HepG2 (cell line): Measurements from ENCODE around the gene PIP5K1C. TPM values are rescaled to one million over a fixed set of nuclear protein-coding genes. Genes with fewer than 3 reads are reported as not detected.
A peak's percentile ranks its signal among the peaks of the same experiment; 100 is the strongest.

Source experiments
- ATF3 ChIP-seq: sonication (generic); formaldehyde crosslinking; IDR thresholded peaks from 2 replicates; pipeline ENCODE4 v1.4.0; 2020; ENCODE audit warnings: missing genetic modification reagents
- DNMT1 ChIP-seq: sonication (generic); formaldehyde crosslinking; IDR thresholded peaks from 2 replicates; pipeline ENCODE4 v1.5.1; 2020; ENCODE audit warnings: mild to moderate bottlenecking, missing genetic modification reagents
- ELF3 ChIP-seq: IDR thresholded peaks from 2 replicates; pipeline ENCODE4 v1.6.1; 2016; ENCODE audit warnings: missing genetic modification reagents, missing compliant biosample characterization
- ETV6 ChIP-seq: sonication (generic); formaldehyde crosslinking; conservative IDR thresholded peaks from 2 replicates; pipeline ENCODE4 v1.4.0; 2020; ENCODE audit warnings: missing genetic modification reagents
- FOXK1 ChIP-seq: sonication (generic); formaldehyde crosslinking; IDR thresholded peaks from 2 replicates; pipeline ENCODE4 v1.4.0; 2020; ENCODE audit warnings: low read depth, missing genetic modification reagents, borderline replicate concordance
- HDAC1 ChIP-seq: sonication (generic); formaldehyde crosslinking; IDR thresholded peaks from 2 replicates; pipeline ENCODE4 v1.5.1; 2020; ENCODE audit warnings: mild to moderate bottlenecking, missing genetic modification reagents
- JARID2 ChIP-seq: sonication (generic); formaldehyde crosslinking; IDR thresholded peaks from 2 replicates; pipeline ENCODE4 v1.8.1; 2023; ENCODE audit warnings: missing genetic modification reagents, inconsistent platforms; ENCODE audit not compliant: insufficient replicate concordance
- MAFF ChIP-seq: IDR thresholded peaks from 2 replicates; pipeline ENCODE4 v1.6.1; 2011; ENCODE audit warnings: low read depth, low read length, improper control_type of control experiment
- MIXL1 ChIP-seq: IDR thresholded peaks from 2 replicates; pipeline ENCODE4 v1.6.1; 2016
- MTA1 ChIP-seq: sonication (generic); formaldehyde crosslinking; IDR thresholded peaks from 2 replicates; pipeline ENCODE4 v1.4.0; 2020; ENCODE audit warnings: missing genetic modification reagents, mild to moderate bottlenecking, borderline replicate concordance
- NR2C2 ChIP-seq: sonication (generic); formaldehyde crosslinking; IDR thresholded peaks from 2 replicates; pipeline ENCODE4 v1.4.0; 2020; ENCODE audit warnings: missing genetic modification reagents, mild to moderate bottlenecking, moderate library complexity, borderline replicate concordance
- SCMH1 ChIP-seq: sonication (generic); formaldehyde crosslinking; IDR thresholded peaks from 2 replicates; pipeline ENCODE4 v1.9.0; 2021; ENCODE audit warnings: missing genetic modification reagents, mild to moderate bottlenecking, borderline replicate concordance
- SMAD9 ChIP-seq: sonication (generic); formaldehyde crosslinking; IDR thresholded peaks from 2 replicates; pipeline ENCODE4 v1.5.1; 2020; ENCODE audit warnings: mild to moderate bottlenecking, missing genetic modification reagents
- SNRNP70 ChIP-seq: fragments of 200-400 bp; formaldehyde crosslinking; IDR thresholded peaks from 2 replicates; pipeline ENCODE4 v1.6.1; 2017; ENCODE audit warnings: mild to moderate bottlenecking, low read depth, low read length, moderate library complexity
- TBX2 ChIP-seq: sonication (generic); formaldehyde crosslinking; IDR thresholded peaks from 2 replicates; pipeline ENCODE4 v1.5.0; 2020; ENCODE audit warnings: missing genetic modification reagents, mild to moderate bottlenecking, borderline replicate concordance
- TOE1 ChIP-seq: sonication (generic); formaldehyde crosslinking; IDR thresholded peaks from 2 replicates; pipeline ENCODE4 v1.4.0; 2020; ENCODE audit warnings: mild to moderate bottlenecking, missing genetic modification reagents
- ZBTB38 ChIP-seq: sonication (generic); formaldehyde crosslinking; IDR thresholded peaks from 2 replicates; pipeline ENCODE4 v1.5.1; 2020; ENCODE audit warnings: mild to moderate bottlenecking, missing genetic modification reagents
- ZBTB43 ChIP-seq: sonication (generic); formaldehyde crosslinking; conservative IDR thresholded peaks from 2 replicates; pipeline ENCODE4 v1.4.0; 2020; ENCODE audit warnings: missing genetic modification reagents
- ZNF143 ChIP-seq: sonication (generic); formaldehyde crosslinking; IDR thresholded peaks from 2 replicates; pipeline ENCODE4 v1.4.0; 2020; ENCODE audit warnings: missing genetic modification reagents
- ZNF274 ChIP-seq: sonication (generic); formaldehyde crosslinking; IDR thresholded peaks from 2 replicates; pipeline ENCODE4 v1.5.1; 2020; ENCODE audit warnings: mild to moderate bottlenecking, missing genetic modification reagents
- ZNF343 ChIP-seq: sonication (generic); formaldehyde crosslinking; IDR thresholded peaks from 2 replicates; pipeline ENCODE4 v1.4.0; 2020; ENCODE audit warnings: mild to moderate bottlenecking, missing genetic modification reagents
- ZNF382 ChIP-seq: sonication (generic); formaldehyde crosslinking; IDR thresholded peaks from 2 replicates; pipeline ENCODE4 v1.5.0; 2020; ENCODE audit warnings: missing genetic modification reagents, mild to moderate bottlenecking, borderline replicate concordance
- ZNF549 ChIP-seq: sonication (generic); formaldehyde crosslinking; IDR thresholded peaks from 2 replicates; pipeline ENCODE4 v1.5.0; 2020; ENCODE audit warnings: missing genetic modification reagents
- ZNF567 ChIP-seq: sonication (generic); formaldehyde crosslinking; IDR thresholded peaks from 2 replicates; pipeline ENCODE4 v1.8.1; 2023; ENCODE audit warnings: mild to moderate bottlenecking, missing genetic modification reagents, borderline replicate concordance
- ZNF616 ChIP-seq: sonication (generic); formaldehyde crosslinking; IDR thresholded peaks from 2 replicates; pipeline ENCODE4 v1.5.0; 2020; ENCODE audit warnings: low read depth, mild to moderate bottlenecking, missing genetic modification reagents
- ZNF747 ChIP-seq: sonication (generic); formaldehyde crosslinking; IDR thresholded peaks from 2 replicates; pipeline ENCODE4 v1.8.1; 2023; ENCODE audit warnings: missing genetic modification reagents, mild to moderate bottlenecking, borderline replicate concordance
- polyA plus RNA-seq, 8 experiments: library from polyadenylated mRNA; depleted of rRNA in 3 of 8; stranded (reverse) in 7 of 8; unstranded in 1 of 8; fragments of >200 nt; fragmentation: Illumina TruSeq in 4 of 8; extraction: Trizol in 4 of 8; gene quantifications; 2 replicates each; pipeline versions ENCODE4 v1.2.1 to v1.2.3, GENCODE V29; 2011 to 2016; ENCODE audit warnings: low read depth in 4 of 8, missing spikeins in 1 of 8, mixed read lengths in 1 of 8; ENCODE audit not compliant: insufficient read depth in 1 of 8
- total RNA-seq, 5 experiments: library from RNA; depleted of rRNA; stranded (reverse); fragments of >200 nt; fragmentation: Illumina TruSeq; extraction: Trizol; gene quantifications; 2 replicates each; pipeline ENCODE4 v1.2.3, GENCODE V29; 2016; ENCODE audit warnings: low read depth in 1 of 5

The PIP5K1C gene
- total and polyA plus RNA-seq, 2 of the 13 experiments (the other 11 are each of a cell fraction or from before 2014, with no cell fraction given), result 3.6 to 4.3 TPM

DNA sequence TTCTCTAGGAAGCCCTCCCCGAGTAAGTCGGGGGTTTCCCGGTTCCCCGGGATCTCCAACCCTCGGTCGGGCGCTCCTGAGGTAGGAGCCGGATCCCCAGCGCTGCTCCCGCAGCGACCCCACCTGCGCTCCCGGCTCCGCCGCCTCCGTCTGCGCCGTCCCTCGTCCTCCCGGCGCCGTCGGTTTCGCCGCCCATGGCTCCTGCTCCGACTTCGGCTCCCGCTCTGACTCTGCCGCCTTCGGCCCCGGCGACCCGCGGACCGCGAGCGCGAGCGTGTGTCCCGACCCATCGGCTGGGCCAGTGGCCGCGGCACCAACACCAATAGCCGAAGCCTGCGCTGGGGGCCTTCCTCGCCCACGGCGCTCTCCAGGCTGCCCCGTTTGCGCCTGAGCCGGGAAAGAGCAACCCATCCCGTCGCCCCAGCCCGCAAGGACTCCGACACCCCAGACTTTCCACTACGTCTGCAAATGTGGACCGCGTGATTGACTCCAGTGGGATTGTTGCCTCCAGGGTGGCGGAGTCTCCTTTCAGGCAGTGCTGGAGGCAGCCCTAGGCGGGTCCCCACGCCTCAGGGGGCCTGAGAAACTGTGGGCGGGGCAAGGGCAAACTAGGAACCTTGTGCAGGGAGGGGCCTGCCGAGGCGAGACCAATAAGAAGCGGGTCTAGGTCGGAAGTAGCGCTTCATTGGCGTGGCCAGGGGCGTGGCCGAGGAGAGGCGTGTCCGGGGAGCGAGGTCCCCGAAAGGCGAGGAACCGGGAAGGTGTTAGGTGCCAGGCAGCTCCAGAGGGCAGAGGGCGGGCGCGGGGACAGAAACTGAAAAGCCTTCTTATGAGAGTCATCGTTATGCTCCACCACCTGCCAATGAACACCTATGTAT is 73.6 kb downstream of the PIP5K1C start, which contains the start of gene CACTIN (continued):
- no peak for TF ChIP-seq SCMH1 (CRISPR knock-in tag)
- TF ChIP-seq MTA1 (CRISPR knock-in tag), result no peak
- TF ChIP-seq ZNF567 (CRISPR knock-in tag), result no peak
- no peak; the same call in 1 of the 2 replicates for TF ChIP-seq DNMT1 (CRISPR knock-in tag)
- TF ChIP-seq MIXL1 (CRISPR knock-in tag), result 0 out of 2 replicates have a peak, but pooled peaks have one; percentile 29
- peak; percentile 57; the same call in 1 of the 2 replicates for TF ChIP-seq ZNF343 (CRISPR knock-in tag)
- TF ChIP-seq NR2C2 (CRISPR knock-in tag), result peak; percentile 84; the same call in 1 of the 2 replicates
- TF ChIP-seq FOXK1 (CRISPR knock-in tag), result peak; percentile 94
- no peak for TF ChIP-seq SMAD9 (CRISPR knock-in tag)
- TF ChIP-seq ETV6, result no peak
- peak; percentile 39; the same call in 1 of the 2 replicates for TF ChIP-seq ZNF143 (CRISPR knock-in tag)
- peak; percentile 15; the same call in 1 of the 2 replicates for TF ChIP-seq MAFF
- peak; percentile 100 for TF ChIP-seq HDAC1
- peak; percentile 95 for TF ChIP-seq ZNF747 (CRISPR knock-in tag)
- no peak for TF ChIP-seq ZNF549 (CRISPR knock-in tag)
- TF ChIP-seq ELF3 (CRISPR knock-in tag), result peak; percentile 44; the same call in 1 of the 2 replicates
- no peak for TF ChIP-seq ZNF382 (CRISPR knock-in tag)
- TF ChIP-seq SNRNP70, result no peak
- peak; percentile 96 for TF ChIP-seq TBX2 (CRISPR knock-in tag)
- TF ChIP-seq TOE1 (CRISPR knock-in tag), result no peak
- TF ChIP-seq JARID2 (CRISPR knock-in tag), result no peak
- TF ChIP-seq ZNF274 (CRISPR knock-in tag), result peak; percentile 77; the same call in 1 of the 2 replicates
- peak; percentile 22; the same call in 1 of the 2 replicates for TF ChIP-seq ATF3 (CRISPR knock-in tag)
- 0 out of 2 replicates have a peak, but pooled peaks have one; percentile 23 for TF ChIP-seq ZBTB43 (CRISPR knock-in tag)
- no peak for TF ChIP-seq ZNF616 (CRISPR knock-in tag)
- peak; percentile 61 for TF ChIP-seq ZBTB38 (CRISPR knock-in tag)
